Left lobe of liver (tissue), 2 donors: ENCODE data around the gene ERCC6L2. TPM values are rescaled to one million over a fixed set of nuclear protein-coding genes. Genes with fewer than 3 reads are reported as not detected.

Experiments used
- ATAC-seq: fragments of 200-7000 bp; cut with Tn5 transposase; one replicate; pipeline ENCODE4 v1.9.1; 2020; ENCODE audit warnings: mild to moderate bottlenecking, moderate library complexity
- DNase-seq: peaks from one replicate; pipeline ENCODE4 v3.0.0-alpha.2; 2020; ENCODE audit warnings: low spot score
- total RNA-seq: library from RNA; stranded (reverse); gene quantifications from one replicate; pipeline ENCODE4 v1.2.1, GENCODE V29; 2021
- donor health status: DM: no; HTN: no; CAD: no; lungs with moderate emphysema.
- donor health status: DM: no; HTN: yes; CAD: no.

Gene ERCC6L2
- total RNA-seq, 1 donor from 2014 or later = 13.9 TPM

DNA sequence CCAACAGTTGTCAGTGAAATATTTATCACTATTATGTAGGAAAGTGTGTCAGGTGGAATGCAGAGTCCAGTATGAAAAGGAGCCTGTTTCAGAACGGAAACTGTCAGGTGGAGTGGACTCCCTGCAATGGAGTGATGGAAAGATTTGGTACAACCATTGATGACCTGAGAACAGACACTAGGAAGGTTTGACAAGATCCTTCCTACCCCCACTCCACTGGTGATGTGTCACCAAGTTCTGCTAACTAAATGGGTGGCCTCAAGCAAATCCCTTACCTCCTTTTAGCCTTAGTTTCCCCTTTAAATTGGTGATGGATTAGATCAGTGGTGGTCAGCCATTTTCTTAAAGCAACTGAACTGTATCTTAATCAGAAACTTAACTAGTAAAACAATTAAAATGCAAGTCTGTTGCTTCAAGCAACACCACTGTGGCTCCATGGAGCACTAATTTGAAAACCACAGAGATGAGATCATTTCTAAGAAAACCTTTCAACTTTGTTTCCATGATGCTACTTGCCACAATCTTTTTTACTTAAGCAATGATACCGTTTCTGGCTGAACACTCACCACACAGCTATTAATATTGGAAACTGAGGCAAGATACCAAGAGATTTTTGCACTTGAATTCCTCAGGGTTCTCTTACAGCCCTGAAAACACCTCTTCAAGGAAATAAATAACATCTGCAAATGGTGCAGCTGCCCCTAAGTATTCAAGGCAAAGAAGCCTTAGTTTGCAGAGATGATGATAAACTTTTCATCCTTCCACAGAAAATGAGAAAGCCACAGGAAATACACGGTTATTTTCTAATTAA is 140.6 kb downstream of the ERCC6L2 start:
- DNase-seq (no peak), ATAC-seq (no peak)
